Fibroblast of skin of right quadriceps (primary cell): ENCODE measurements around the gene SSMEM1.

Experiments
- DNase-seq: peaks from one replicate; pipeline ENCODE4 v3.0.0-alpha.2; 2013

SSMEM1 gene

GRCh38 chr7:130254555-130254954 lies 46.9 kb downstream of the SSMEM1 start:
- no peak for DNase-seq

GRCh38 chr7:130256704-130257103 lies 49.0 kb downstream of the SSMEM1 start:
- DNase-seq: no peak

- no peak for DNase-seq
Measured at GRCh38 chr7:130258494-130259078, 50.9 kb downstream of the SSMEM1 start.

- DNase-seq: no peak
Measured at GRCh38 chr7:130262448-130262847, 54.8 kb downstream of the SSMEM1 start.

GRCh38 chr7:130263130-130263529 lies 55.5 kb downstream of the SSMEM1 start:
- DNase-seq: no peak
